GM12878 (cell line): ENCODE results near the gene PRKAB2. TPM values are rescaled to one million over a fixed set of nuclear protein-coding genes. Genes with fewer than 3 reads are reported as not detected.

Experiments used
- ATAC-seq: fragments of 200-7000 bp; cut with Tn5 transposase; 3 replicates; pipeline ENCODE4 v1.9.1; 2020; ENCODE audit warnings: mild to moderate bottlenecking, moderate library complexity
- BruUV-seq: library from RNA; stranded (reverse); fragments of 400-500 nt; replicated peaks from 2 replicates; lab custom pipeline; 2021; lab: Mats Ljungman, UMichigan
- CTCF ChIA-PET: fragments of 300-600 bp; sonication (Branson Sonifier 250); formaldehyde crosslinking; extraction: SDS; loops from one replicate; lab custom pipeline; 2021; ENCODE audit warnings: inconsistent platforms; lab: Yijun Ruan, JAX
- POLR2A ChIA-PET: fragments of 350-600 bp; formaldehyde crosslinking; extraction: SDS; loops from one replicate; lab custom pipeline; 2021; ENCODE audit warnings: inconsistent platforms; lab: Charles Lee
- RAD21 ChIA-PET: fragments of 300-600 bp; sonication (Branson Sonifier 250); formaldehyde crosslinking; loops from one replicate; lab custom pipeline; 2023; ENCODE audit warnings: antibody characterized with exemption; ENCODE audit not compliant: unreplicated experiment; lab: Charles Lee
- SMC1A ChIA-PET: fragments of 300-600 bp; sonication (Branson Sonifier 250); formaldehyde crosslinking; loops from one replicate; lab custom pipeline; 2023; ENCODE audit not compliant: unreplicated experiment, uncharacterized antibody; lab: Charles Lee
- DNase-seq: peaks from one replicate; pipeline ENCODE4 v3.0.0-alpha.2; 2011; ENCODE audit warnings: low read depth, low spot score
- FAIRE-seq: peaks from 3 replicates; lab custom pipeline; 2011; peaks lifted over from hg19 to GRCh38; lab: Jason Lieb, UNC
- H2AFZ ChIP-seq: 2 replicates; pipeline ENCODE4 v1.6.0; 2011; ENCODE audit warnings: low read depth, low read length, control low read depth; ENCODE audit not compliant: control insufficient read depth
- H3K27ac ChIP-seq: 2 replicates; pipeline ENCODE4 v1.5.1; 2011; ENCODE audit warnings: control low read depth; ENCODE audit not compliant: control insufficient read depth, insufficient read depth
- H3K27me3 ChIP-seq, 2 experiments: replicated peaks in 1 of 2; 2 replicates each; pipeline versions ENCODE4 v1.6.0 to v1.6.1; 2011; ENCODE audit warnings: low read length in 1 of 2; ENCODE audit not compliant: control insufficient read depth in 2 of 2, insufficient read depth in 2 of 2
- H3K36me3 ChIP-seq, 2 experiments: 2 replicates each; pipeline ENCODE4 v1.5.1; 2011; ENCODE audit warnings: low read length in 1 of 2; ENCODE audit not compliant: control insufficient read depth in 2 of 2, insufficient read depth in 2 of 2
- H3K4me1 ChIP-seq: 2 replicates; pipeline ENCODE4 v1.6.1; 2011; ENCODE audit warnings: mild to moderate bottlenecking, low read length, moderate library complexity, mixed read lengths; ENCODE audit not compliant: control insufficient read depth, insufficient read depth
- H3K4me2 ChIP-seq: 2 replicates; pipeline ENCODE4 v1.6.0; 2011; ENCODE audit warnings: control low read depth; ENCODE audit not compliant: control insufficient read depth, insufficient read depth
- H3K4me3 ChIP-seq: fragments of 200-600 bp; sonication (generic); 2 replicates; pipeline ENCODE4 v1.5.1; 2016
- H3K79me2 ChIP-seq: 2 replicates; pipeline ENCODE4 v1.6.0; 2011; ENCODE audit warnings: low read length; ENCODE audit not compliant: control insufficient read depth, insufficient read depth
- H3K9ac ChIP-seq: 2 replicates; pipeline ENCODE4 v1.8.0; 2011; ENCODE audit warnings: low read length, control low read depth, mixed read lengths; ENCODE audit not compliant: control insufficient read depth, insufficient read depth
- H3K9me3 ChIP-seq: replicated peaks from 3 replicates; pipeline ENCODE4 v1.5.1; 2011; ENCODE audit warnings: mild to moderate bottlenecking, low read length; ENCODE audit not compliant: control insufficient read depth, insufficient read depth
- H4K20me1 ChIP-seq: 2 replicates; pipeline ENCODE4 v1.6.0; 2011; ENCODE audit not compliant: control insufficient read depth, insufficient read depth
- EP300 ChIP-seq, 2 experiments: fragments of 150-350 bp in 1 of 2; IDR thresholded peaks; 2 replicates each; pipeline ENCODE4 v1.6.1; 2011 to 2012; ENCODE audit warnings: low read depth in 2 of 2, low read length in 2 of 2, borderline replicate concordance in 1 of 2, improper control_type of control experiment in 1 of 2, inconsistent platforms in 1 of 2; ENCODE audit not compliant: control insufficient read depth in 1 of 2
- IRF4 ChIP-seq: IDR thresholded peaks from 2 replicates; pipeline ENCODE4 v1.6.1; 2011; ENCODE audit warnings: low read depth, low read length
- NFYA ChIP-seq: IDR thresholded peaks from 2 replicates; pipeline ENCODE4 v1.6.1; 2011; ENCODE audit warnings: low read depth, mild to moderate bottlenecking, low read length, improper control_type of control experiment, borderline replicate concordance
- POU2F2 ChIP-seq: IDR thresholded peaks from 3 replicates; pipeline ENCODE4 v1.6.1; 2011; ENCODE audit warnings: low read depth, mild to moderate bottlenecking, low read length, borderline replicate concordance
- ZNF274 ChIP-seq: IDR thresholded peaks from one replicate; pipeline ENCODE4 v1.8.0; 2011; ENCODE audit not compliant: insufficient read length, insufficient read depth
- WGBS: methylation state at CpG from one replicate; pipeline ENCODE4 v1.1.6; 2016; ENCODE audit warnings: low lambda C conversion rate; ENCODE audit not compliant: insufficient replicate concordance, insufficient coverage; ENCODE audit errors: missing lambda C conversion rate; 5-methylcytosine and 5-hydroxymethylcytosine counted together
- in situ Hi-C: fragments of 300-500 bp; cut with MboI; formaldehyde crosslinking; loops from 9 replicates; pipeline ENCODE4 v1.14.3; 2018; ENCODE audit warnings: mixed read lengths
- intact Hi-C: fragments of 100-400 bp; cut with micrococcal nuclease; formaldehyde crosslinking; loops from one replicate; pipeline ENCODE4 v1.14.2; 2022; ENCODE audit not compliant: unreplicated experiment
- polyA plus RNA-seq, 11 experiments: library from polyadenylated mRNA; depleted of rRNA in 4 of 11; unstranded in 6 of 11; stranded (reverse) in 5 of 11; fragments of >200 nt; fragmentation: Nextera tagmentation in 4 of 11; fragmentation: Illumina TruSeq in 1 of 11; extraction: Ambion mirVana in 4 of 11; extraction: Trizol in 1 of 11; gene quantifications; 1 replicate in 1 of 11; 2 replicates in 10 of 11; pipeline versions ENCODE4 v1.2.1 to v1.2.3, GENCODE V29; 2011 to 2016; ENCODE audit warnings: inconsistent platforms in 2 of 11, missing spikeins in 2 of 11, low read depth in 1 of 11
- total RNA-seq, 4 experiments: library from RNA; depleted of rRNA in 3 of 4; stranded (reverse); fragments of >200 nt in 3 of 4; fragmentation: Illumina TruSeq in 1 of 4; extraction: Trizol in 1 of 4; gene quantifications; 2 replicates each; pipeline versions ENCODE4 v1.2.1 to v1.2.3, GENCODE V29; 2013 to 2021
- TF ChIP-seq, protein P1 (sequence below): fragments of 450-650 bp; IDR thresholded peaks from 2 replicates; pipeline ENCODE4 v1.6.1; 2017; ENCODE audit warnings: antibody characterized with exemption, mild to moderate bottlenecking, moderate library complexity

PRKAB2 gene
- total and polyA plus RNA-seq, 10 of the 15 experiments (the other 5 are each of a cell fraction or from before 2014, with no cell fraction given) = 2.2 to 26.4 (median 6.7) TPM

DNA sequence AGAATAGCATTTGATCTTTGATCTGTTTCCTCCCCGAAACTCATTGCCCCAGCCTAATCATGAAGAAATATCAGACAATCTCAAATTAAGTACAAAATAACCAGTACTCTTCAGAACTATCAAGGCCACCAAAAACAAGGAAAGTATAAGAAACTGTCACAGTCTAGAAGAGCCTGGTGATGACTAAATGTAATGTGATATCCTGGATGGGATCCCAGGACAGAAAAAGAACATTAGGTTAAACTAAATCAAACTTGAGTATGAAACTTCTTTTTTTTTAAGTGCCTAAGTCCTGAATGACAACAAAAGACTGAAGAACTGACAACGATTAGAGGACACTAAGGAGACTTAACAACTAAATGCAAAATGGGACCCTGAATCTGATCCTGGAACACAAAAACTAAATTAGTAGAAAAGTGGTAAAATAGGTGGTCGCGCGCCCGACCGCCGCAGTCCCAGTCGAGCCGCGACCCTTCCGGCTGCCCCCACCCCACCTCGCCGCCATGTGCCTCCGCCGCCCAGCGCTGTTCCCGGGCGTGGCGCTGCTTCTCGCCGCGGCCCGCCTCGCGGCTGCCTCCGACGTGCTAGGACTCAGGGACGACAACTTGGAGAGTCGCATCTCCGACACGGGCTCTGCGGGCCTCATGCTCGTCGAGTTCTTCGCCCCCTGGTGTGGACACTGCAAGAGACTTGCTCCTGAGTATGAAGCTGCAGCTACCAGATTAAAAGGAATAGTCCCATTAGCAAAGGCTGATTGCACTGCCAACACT, 5.5 kb upstream of the PRKAB2 start:
- FAIRE-seq (no peak), ATAC-seq (no peak), DNase-seq (no peak)
- no TSS peak for BruUV-seq
- Histone ChIP-seq H2AFZ (peak overlapping the region; percentile 3), H3K9me3 (no peaks in the 10 kb centered on the region), H3K4me3 (no peak overlapping the region), H3K27me3 (no peaks in the 10 kb centered on the region), H3K4me2 (no peak overlapping the region), H3K36me3 (no peaks in the 10 kb centered on the region), H3K4me1 (no peaks in the 10 kb centered on the region), H3K79me2 (no peaks in the 10 kb centered on the region), H3K27ac (no peak overlapping the region), H4K20me1 (no peaks in the 10 kb centered on the region), H3K9ac (no peak overlapping the region)
- intact Hi-C loops (no loop called here), in situ Hi-C loops (no loop called here)
- POLR2A ChIA-PET = no interaction called here
- 63% methylated on average over 24 of the region's 36 CpGs for WGBS
- CTCF ChIA-PET = interaction anchor here (1.7 kb wide), 1 partner anchor 64 kb away, joined by 4 read pairs; no protein-coding TSS in a partner anchor
- RAD21 ChIA-PET = no interaction called here
- no peak for TF ChIP-seq ZNF274
- TF ChIP-seq NFYA = no peak
- TF ChIP-seq, protein P1, sequence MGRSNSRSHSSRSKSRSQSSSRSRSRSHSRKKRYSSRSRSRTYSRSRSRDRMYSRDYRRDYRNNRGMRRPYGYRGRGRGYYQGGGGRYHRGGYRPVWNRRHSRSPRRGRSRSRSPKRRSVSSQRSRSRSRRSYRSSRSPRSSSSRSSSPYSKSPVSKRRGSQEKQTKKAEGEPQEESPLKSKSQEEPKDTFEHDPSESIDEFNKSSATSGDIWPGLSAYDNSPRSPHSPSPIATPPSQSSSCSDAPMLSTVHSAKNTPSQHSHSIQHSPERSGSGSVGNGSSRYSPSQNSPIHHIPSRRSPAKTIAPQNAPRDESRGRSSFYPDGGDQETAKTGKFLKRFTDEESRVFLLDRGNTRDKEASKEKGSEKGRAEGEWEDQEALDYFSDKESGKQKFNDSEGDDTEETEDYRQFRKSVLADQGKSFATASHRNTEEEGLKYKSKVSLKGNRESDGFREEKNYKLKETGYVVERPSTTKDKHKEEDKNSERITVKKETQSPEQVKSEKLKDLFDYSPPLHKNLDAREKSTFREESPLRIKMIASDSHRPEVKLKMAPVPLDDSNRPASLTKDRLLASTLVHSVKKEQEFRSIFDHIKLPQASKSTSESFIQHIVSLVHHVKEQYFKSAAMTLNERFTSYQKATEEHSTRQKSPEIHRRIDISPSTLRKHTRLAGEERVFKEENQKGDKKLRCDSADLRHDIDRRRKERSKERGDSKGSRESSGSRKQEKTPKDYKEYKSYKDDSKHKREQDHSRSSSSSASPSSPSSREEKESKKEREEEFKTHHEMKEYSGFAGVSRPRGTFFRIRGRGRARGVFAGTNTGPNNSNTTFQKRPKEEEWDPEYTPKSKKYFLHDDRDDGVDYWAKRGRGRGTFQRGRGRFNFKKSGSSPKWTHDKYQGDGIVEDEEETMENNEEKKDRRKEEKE = no peak
- no peak for TF ChIP-seq POU2F2
- no peak for TF ChIP-seq IRF4
- no peak for TF ChIP-seq EP300 (IDR thresholded peaks at IDR 0.05; ENCODE audit: borderline replicate concordance in 1 of 2, control insufficient read depth in 1 of 2, low read depth in 2 of 2, low read length in 2 of 2)
- SMC1A ChIA-PET = interaction anchor here (0.9 kb wide), 1 partner anchor 17 kb away, joined by 3 read pairs; no protein-coding TSS in a partner anchor
